Measurements from ENCODE around the gene RHOF.

Gene RHOF

DNA sequence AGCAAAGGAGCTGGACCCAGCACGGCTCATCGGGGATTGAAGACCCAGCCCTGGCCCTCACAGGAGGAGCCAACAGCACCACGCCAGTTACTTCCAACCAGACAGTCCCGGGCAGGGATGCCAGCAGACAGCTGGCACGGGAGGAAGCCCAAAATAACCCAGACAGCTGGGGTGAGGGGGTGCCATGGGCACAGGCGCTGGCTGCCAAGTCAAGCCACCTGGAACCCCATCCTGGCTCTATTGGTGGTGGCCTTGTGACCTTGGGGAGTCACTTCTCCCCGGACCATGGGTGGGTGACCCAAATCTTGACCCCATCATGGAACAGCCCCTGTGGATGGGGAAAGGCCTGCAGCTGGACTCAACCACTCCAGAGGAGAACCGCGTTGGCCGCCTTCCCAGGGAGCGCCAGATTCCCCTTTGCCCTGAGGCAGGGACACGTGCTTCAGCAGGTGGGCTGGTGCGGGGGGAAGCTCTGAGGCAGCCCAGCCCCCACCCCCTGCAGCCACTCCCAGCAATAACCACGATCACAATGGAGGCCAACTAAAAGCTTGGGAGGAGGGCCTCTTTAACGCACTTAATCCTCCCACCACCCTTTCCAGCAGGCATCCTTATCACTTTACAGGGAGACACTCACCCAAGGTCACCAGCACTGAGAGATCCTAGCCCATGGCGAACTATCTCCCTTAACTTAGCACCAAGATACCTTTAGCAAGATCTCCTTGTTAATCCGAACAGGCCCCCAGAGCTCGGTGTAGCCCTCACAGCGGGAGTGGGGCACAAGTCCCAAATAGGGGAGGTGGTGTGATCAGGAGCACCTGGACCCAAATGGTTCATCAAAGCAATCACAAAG, 4.7 kb upstream of the RHOF start:
- peak overlapping the region in 1 of 2 experiments; percentile 67 for H3K27ac ChIP-seq (ENCODE audit: insufficient read depth in 1 of 2, low read depth in 1 of 2, low read length in 2 of 2, poor library complexity in 1 of 2, severe bottlenecking in 2 of 2)
- CTCF ChIA-PET: interaction anchor here (0.6 to 12.8 kb wide), 12 partner anchors 8 to 230 kb away, joined by 3 to 462 read pairs (median 4); partner anchors contain the start of genes CFAP251, PSMD9 and SETD1B
- H3K36me3 ChIP-seq (ENCODE audit: control insufficient read depth in 4 of 4, insufficient read depth in 4 of 4, low read length in 3 of 4): peaks cover 0 to 36% (median 17%) of the 10 kb centered on the region in 4 experiments
- 74% methylated on average over 12 of the region's 19 CpGs for WGBS (ENCODE audit: insufficient coverage)
- H3K4me1 ChIP-seq (ENCODE audit: control extremely low read depth in 1 of 4, control insufficient read depth in 4 of 4, insufficient read depth in 4 of 4, low read length in 3 of 4): peaks cover 15 to 64% (median 56%) of the 10 kb centered on the region in 4 experiments
- peak overlapping the region in 2 of 7 experiments; percentile 19 to 56 for H3K4me3 ChIP-seq (ENCODE audit: control insufficient read depth in 1 of 7, extremely low read depth in 1 of 7, insufficient read depth in 4 of 7, low read depth in 2 of 7, low read length in 6 of 7)
- no peak for DNase-seq
- POLR2A ChIA-PET: interaction anchor here (0.7 to 1.5 kb wide), 3 partner anchors 9 to 13 kb away, joined by 3 to 8 read pairs (median 3); no protein-coding TSS in a partner anchor
- H3K27me3 ChIP-seq (replicated peaks in 2 of 5; ENCODE audit: control insufficient read depth in 4 of 5, insufficient read depth in 5 of 5, low read length in 4 of 5): no peaks in the 10 kb centered on the region
- H3K9me3 ChIP-seq (ENCODE audit: control extremely low read depth in 1 of 5, control insufficient read depth in 4 of 5, insufficient read depth in 2 of 5, low read depth in 1 of 5, low read length in 4 of 5): no peaks in the 10 kb centered on the region

DNA sequence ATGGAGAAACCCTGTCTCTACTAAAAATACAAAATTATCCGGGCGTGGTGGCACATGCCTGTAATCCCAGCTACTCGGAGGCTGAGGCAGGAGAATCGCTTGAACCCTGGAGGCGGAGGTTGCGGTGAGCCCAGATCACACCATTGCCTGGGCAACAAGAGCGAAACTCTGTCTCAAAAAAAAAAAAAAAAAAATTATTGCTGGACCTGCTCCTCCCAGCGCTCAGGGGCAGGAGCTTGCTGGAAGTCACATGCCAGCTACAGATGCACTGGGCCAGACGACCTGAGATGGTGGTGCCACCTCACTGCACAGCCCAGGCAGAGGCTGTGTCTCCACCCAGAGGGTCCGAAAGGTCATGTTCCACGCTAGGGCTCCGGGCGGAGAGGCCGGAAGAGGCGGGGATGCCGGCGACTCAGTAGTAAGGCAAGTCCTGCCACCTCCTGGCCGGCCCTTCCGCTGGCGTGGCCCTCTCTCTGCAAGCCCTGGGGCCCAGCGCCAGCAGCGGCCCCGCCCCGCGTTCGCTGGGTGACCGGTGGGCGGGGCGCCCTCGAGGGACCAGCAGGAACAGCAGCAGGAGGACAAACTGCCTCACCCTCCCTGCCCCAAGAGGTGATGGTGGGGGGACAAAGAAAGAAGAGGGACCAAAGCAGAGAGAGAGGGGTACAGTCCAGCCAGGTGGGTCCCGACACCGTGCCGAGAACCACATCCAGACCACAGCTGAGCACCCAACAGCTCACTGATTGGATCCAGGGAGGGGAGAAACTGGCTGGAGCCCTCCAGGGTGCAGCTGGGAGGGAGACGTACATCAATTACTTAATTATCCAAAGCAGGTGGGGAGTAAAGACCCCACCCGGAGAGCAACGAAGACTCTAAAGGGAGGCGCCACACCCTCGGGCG, 3.6 kb upstream of the RHOF start:
- peaks cover 10 to 71% (median 62%) of the 10 kb centered on the region in 4 experiments for H3K4me1 ChIP-seq (ENCODE audit: control extremely low read depth in 1 of 4, control insufficient read depth in 4 of 4, insufficient read depth in 4 of 4, low read length in 3 of 4)

DNA sequence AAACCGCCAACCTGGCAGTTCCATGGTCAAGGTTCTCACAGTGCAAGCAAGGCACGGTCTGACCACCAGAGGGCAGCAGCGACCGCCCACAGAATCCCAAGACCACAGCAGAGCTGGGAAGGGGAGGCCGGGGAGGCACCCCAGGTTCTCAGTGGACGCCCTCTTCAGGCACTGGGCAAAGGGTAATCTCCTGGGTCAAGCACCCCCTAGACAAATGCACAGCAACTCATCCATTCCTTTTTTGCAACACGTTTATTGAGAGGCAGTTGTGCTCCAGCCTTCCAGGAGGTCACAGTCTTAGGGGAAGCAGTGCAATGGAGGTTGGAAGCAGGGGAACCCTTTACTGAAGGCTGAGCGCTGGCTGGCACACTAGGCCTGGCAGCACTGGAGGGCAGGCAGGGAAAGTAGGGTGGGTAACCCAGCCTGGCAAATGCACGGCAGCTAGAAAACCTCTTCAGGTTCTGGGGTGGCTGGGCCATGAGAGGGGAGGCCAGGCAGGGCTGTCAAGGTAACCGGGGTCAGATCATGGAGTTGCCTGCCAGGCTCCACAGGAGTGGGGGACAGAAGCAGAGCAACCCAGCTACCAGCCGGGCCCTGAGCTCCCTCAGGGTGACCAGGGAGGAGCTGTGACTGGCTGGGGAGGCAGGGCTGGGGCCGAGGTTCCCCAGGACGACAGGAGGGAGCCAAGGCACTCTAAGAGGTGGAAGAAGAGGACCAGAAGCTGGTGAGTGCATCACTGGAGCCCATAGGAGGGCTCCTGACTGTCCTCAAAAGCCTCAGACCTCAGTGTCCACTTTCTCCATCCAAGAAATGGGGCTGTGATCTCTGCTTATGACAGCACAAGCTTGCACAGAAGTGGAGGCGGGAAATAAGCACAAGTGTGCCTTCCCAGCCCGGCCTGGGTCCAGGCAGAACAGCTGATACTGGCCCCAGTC, 1.8 kb upstream of the RHOF start:
- H3K27ac ChIP-seq (ENCODE audit: insufficient read depth in 1 of 2, low read depth in 1 of 2, low read length in 2 of 2, poor library complexity in 1 of 2, severe bottlenecking in 2 of 2): peak overlapping the region in 1 of 2 experiments; percentile 69
- CTCF ChIA-PET: interaction anchor here (0.5 to 12.8 kb wide), 34 partner anchors 7 to 234 kb away, joined by 3 to 462 read pairs (median 4); partner anchors contain the start of genes CFAP251, HPD, PSMD9 and SETD1B
- no peaks in the 10 kb centered on the region for H3K9me3 ChIP-seq (ENCODE audit: control extremely low read depth in 1 of 5, control insufficient read depth in 4 of 5, insufficient read depth in 2 of 5, low read depth in 1 of 5, low read length in 4 of 5)
- peaks cover 0 to 50% (median 17%) of the 10 kb centered on the region in 4 experiments for H3K36me3 ChIP-seq (ENCODE audit: control insufficient read depth in 4 of 4, insufficient read depth in 4 of 4, low read length in 3 of 4)
- POLR2A ChIA-PET: interaction anchor here (0.5 to 5.2 kb wide), 11 partner anchors 8 to 93 kb away, joined by 3 to 49 read pairs (median 4); partner anchors contain the start of genes PSMD9, SETD1B and TMEM120B
- H3K4me3 ChIP-seq (ENCODE audit: control insufficient read depth in 1 of 7, extremely low read depth in 1 of 7, insufficient read depth in 4 of 7, low read depth in 2 of 7, low read length in 6 of 7): peak overlapping the region in 4 of 7 experiments; percentile 42 to 85 (median 63)
- peak; percentile 83 to 88 (median 88) for DNase-seq
- peaks cover 13 to 77% (median 71%) of the 10 kb centered on the region in 4 experiments for H3K4me1 ChIP-seq (ENCODE audit: control extremely low read depth in 1 of 4, control insufficient read depth in 4 of 4, insufficient read depth in 4 of 4, low read length in 3 of 4)
- 55% methylated on average over 14 of the region's 15 CpGs for WGBS (ENCODE audit: insufficient coverage)
- H3K27me3 ChIP-seq (replicated peaks in 2 of 5; ENCODE audit: control insufficient read depth in 4 of 5, insufficient read depth in 5 of 5, low read length in 4 of 5): no peaks in the 10 kb centered on the region

More for the DNA sequence above, 3.6 kb upstream of the RHOF start:
- no peaks in the 10 kb centered on the region for H3K9me3 ChIP-seq (ENCODE audit: control extremely low read depth in 1 of 5, control insufficient read depth in 4 of 5, insufficient read depth in 2 of 5, low read depth in 1 of 5, low read length in 4 of 5)
- ChIA-PET CTCF (interaction anchor here (1.1 to 12.8 kb wide), 14 partner anchors 7 to 120 kb away, joined by 3 to 462 read pairs (median 20); partner anchors contain the start of genes PSMD9 and SETD1B), POLR2A (interaction anchor here (0.6 to 5.2 kb wide), 4 partner anchors 8 to 92 kb away, joined by 3 to 34 read pairs (median 4); no protein-coding TSS in a partner anchor)
- H3K36me3 ChIP-seq (ENCODE audit: control insufficient read depth in 4 of 4, insufficient read depth in 4 of 4, low read length in 3 of 4): peaks cover 0 to 41% (median 17%) of the 10 kb centered on the region in 4 experiments
- WGBS (ENCODE audit: insufficient coverage): 90% methylated on average over 23 of the region's 39 CpGs
- H3K27ac ChIP-seq (ENCODE audit: insufficient read depth in 1 of 2, low read depth in 1 of 2, low read length in 2 of 2, poor library complexity in 1 of 2, severe bottlenecking in 2 of 2): peak overlapping the region in 1 of 2 experiments; percentile 67
- no peak overlapping the region for H3K4me3 ChIP-seq (ENCODE audit: control insufficient read depth in 1 of 7, extremely low read depth in 1 of 7, insufficient read depth in 4 of 7, low read depth in 2 of 7, low read length in 6 of 7)
- H3K27me3 ChIP-seq (replicated peaks in 2 of 5; ENCODE audit: control insufficient read depth in 4 of 5, insufficient read depth in 5 of 5, low read length in 4 of 5): no peaks in the 10 kb centered on the region
- DNase-seq: no peak

DNA sequence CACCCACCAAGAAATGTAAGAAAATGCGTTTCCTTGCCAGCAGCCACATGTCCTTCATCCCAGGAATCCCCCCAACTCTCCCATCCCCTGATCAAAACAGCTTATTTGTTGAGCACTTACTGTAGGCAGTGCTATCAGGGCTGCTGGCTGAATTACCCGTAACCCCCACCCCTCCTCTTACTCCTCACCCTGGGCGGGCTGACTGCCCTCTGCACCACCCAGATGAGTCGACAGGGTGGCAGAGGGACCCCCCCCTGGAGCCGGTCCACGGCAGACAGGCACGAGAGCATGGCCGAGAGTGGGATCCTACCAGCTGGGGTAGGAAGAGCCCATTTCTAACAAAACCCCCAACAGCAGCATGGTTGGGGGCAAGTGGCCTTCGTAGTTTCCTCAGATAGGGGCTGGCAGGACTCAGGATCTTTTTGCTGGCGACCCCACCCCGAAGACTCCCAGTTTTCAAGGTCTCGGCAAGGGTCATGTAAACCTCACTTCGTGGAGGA, 1.1 kb upstream of the RHOF start:
- ChIA-PET CTCF (interaction anchor here (0.5 to 12.8 kb wide), 38 partner anchors 13 to 235 kb away, joined by 3 to 462 read pairs (median 4); partner anchors contain the start of genes CFAP251, HPD, PSMD9 and SETD1B), POLR2A (interaction anchor here (0.5 to 5.2 kb wide), 11 partner anchors 8 to 82 kb away, joined by 3 to 49 read pairs (median 4); partner anchors contain the start of genes SETD1B and TMEM120B)
- H3K9me3 ChIP-seq (ENCODE audit: control extremely low read depth in 1 of 5, control insufficient read depth in 4 of 5, insufficient read depth in 2 of 5, low read depth in 1 of 5, low read length in 4 of 5): no peaks in the 10 kb centered on the region
- no peak for DNase-seq
- H3K36me3 ChIP-seq (ENCODE audit: control insufficient read depth in 4 of 4, insufficient read depth in 4 of 4, low read length in 3 of 4): peaks cover 0 to 51% (median 17%) of the 10 kb centered on the region in 4 experiments
- WGBS (ENCODE audit: insufficient coverage): 6% methylated on average over 13 of the region's 13 CpGs
- peak overlapping the region in 1 of 2 experiments; percentile 69 for H3K27ac ChIP-seq (ENCODE audit: insufficient read depth in 1 of 2, low read depth in 1 of 2, low read length in 2 of 2, poor library complexity in 1 of 2, severe bottlenecking in 2 of 2)
- peak overlapping the region in 6 of 7 experiments; percentile 11 to 85 (median 46) for H3K4me3 ChIP-seq (ENCODE audit: control insufficient read depth in 1 of 7, extremely low read depth in 1 of 7, insufficient read depth in 4 of 7, low read depth in 2 of 7, low read length in 6 of 7)
- H3K27me3 ChIP-seq (replicated peaks in 2 of 5; ENCODE audit: control insufficient read depth in 4 of 5, insufficient read depth in 5 of 5, low read length in 4 of 5): no peaks in the 10 kb centered on the region
- H3K4me1 ChIP-seq (ENCODE audit: control extremely low read depth in 1 of 4, control insufficient read depth in 4 of 4, insufficient read depth in 4 of 4, low read length in 3 of 4): peaks cover 13 to 80% (median 76%) of the 10 kb centered on the region in 4 experiments

DNA sequence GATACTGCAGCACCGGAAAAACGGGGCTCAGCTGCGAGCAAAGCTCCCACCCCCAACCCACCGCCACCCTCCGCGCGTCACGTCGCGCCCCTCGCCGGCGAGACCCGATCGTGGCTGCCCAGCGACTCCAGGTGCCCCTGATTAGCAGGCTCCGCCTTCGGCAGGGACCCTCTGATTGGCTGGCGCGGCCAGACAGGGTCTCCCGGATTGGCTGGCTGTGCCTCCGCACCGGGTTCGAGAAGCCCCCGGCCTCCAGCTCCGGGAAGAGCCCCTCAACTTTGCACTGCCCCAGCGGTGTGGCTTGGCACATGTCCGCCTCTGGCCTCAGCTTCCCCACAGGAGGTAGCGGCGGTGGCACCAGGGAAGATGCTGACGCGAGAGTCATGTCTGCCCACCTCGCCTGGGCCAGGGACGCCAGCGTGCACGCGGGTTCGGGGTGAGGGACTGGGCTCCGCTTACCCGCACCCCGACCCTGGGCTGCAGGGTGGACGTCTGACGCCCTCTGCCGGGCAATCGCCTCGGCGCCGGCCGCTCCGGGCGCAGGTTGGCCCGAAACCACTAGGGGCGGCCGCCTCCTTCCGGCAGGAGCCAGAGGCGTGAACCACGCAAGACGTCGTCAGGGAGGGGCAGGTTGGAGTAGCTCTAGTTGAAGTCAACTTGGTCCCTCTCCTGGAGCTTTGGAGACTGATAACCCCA, 498 bp upstream of the RHOF start:
- ChIA-PET POLR2A (interaction anchor here (0.9 to 5.2 kb wide), 9 partner anchors 9 to 82 kb away, joined by 3 to 49 read pairs (median 4); partner anchors contain the start of gene TMEM120B), CTCF (interaction anchor here (0.5 to 12.8 kb wide), 35 partner anchors 14 to 236 kb away, joined by 3 to 462 read pairs (median 5); partner anchors contain the start of genes CFAP251, HPD, PSMD9 and SETD1B)
- peak overlapping the region in 1 of 2 experiments; percentile 69 for H3K27ac ChIP-seq (ENCODE audit: insufficient read depth in 1 of 2, low read depth in 1 of 2, low read length in 2 of 2, poor library complexity in 1 of 2, severe bottlenecking in 2 of 2)
- peak overlapping the region; percentile 37 to 85 (median 77) for H3K4me3 ChIP-seq (ENCODE audit: control insufficient read depth in 1 of 7, extremely low read depth in 1 of 7, insufficient read depth in 4 of 7, low read depth in 2 of 7, low read length in 6 of 7)
- 0% methylated on average over 55 of the region's 59 CpGs for WGBS (ENCODE audit: insufficient coverage)
- H3K9me3 ChIP-seq (ENCODE audit: control extremely low read depth in 1 of 5, control insufficient read depth in 4 of 5, insufficient read depth in 2 of 5, low read depth in 1 of 5, low read length in 4 of 5): no peaks in the 10 kb centered on the region
- DNase-seq: peak; percentile 94 to 96 (median 96)
- no peaks in the 10 kb centered on the region for H3K27me3 ChIP-seq (replicated peaks in 2 of 5; ENCODE audit: control insufficient read depth in 4 of 5, insufficient read depth in 5 of 5, low read length in 4 of 5)
- H3K4me1 ChIP-seq (ENCODE audit: control extremely low read depth in 1 of 4, control insufficient read depth in 4 of 4, insufficient read depth in 4 of 4, low read length in 3 of 4): peaks cover 10 to 82% (median 77%) of the 10 kb centered on the region in 4 experiments
- H3K36me3 ChIP-seq (ENCODE audit: control insufficient read depth in 4 of 4, insufficient read depth in 4 of 4, low read length in 3 of 4): peaks cover 0 to 47% (median 17%) of the 10 kb centered on the region in 4 experiments
